ENCODE data around the gene ATG7. TPM values are rescaled to one million over a fixed set of nuclear protein-coding genes. Genes with fewer than 3 reads are reported as not detected.

ATG7 gene
- total RNA-seq, 5 donors from 2014 or later (not counting 1 experiment from before 2014, with no cell fraction given) = 29.0 to 39.3 (median 37.4) TPM

DNA sequence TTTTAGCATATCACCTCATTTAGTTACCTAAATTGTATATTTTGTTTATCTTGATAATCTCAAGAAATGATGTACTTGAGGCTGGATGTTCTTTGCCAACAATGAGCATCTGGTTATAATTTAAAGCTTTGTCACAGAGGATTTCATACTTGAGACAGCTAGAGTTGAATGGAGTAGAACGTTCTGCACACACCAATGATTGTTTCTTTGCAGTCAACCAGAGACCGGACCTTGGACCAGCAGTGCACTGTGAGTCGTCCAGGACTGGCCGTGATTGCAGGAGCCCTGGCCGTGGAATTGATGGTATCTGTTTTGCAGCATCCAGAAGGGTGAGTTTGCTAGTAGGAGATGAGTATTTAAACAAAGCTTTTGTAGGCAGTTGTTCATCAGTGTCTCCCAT, 90.4 kb downstream of the ATG7 start:
- ChIA-PET POLR2A (no interaction called here), CTCF (no interaction called here)
- Mint-ChIP-seq H3K27ac (no peak overlapping the region), H3K4me3 (no peak overlapping the region), H3K27me3 (no peaks in the 10 kb centered on the region), H3K4me1 (no peaks in the 10 kb centered on the region), H3K36me3 (peaks cover 74% of the 10 kb centered on the region), H3K9me3 (no peaks in the 10 kb centered on the region)
- Histone ChIP-seq H3K27me3 (replicated peaks in 1 of 2; ENCODE audit: control insufficient read depth in 2 of 2, extremely low read depth in 1 of 2, insufficient read depth in 2 of 2, low read length in 1 of 2) (no peaks in the 10 kb centered on the region), H3K4me1 (ENCODE audit: control insufficient read depth in 1 of 2, extremely low read depth in 1 of 2, insufficient read depth in 2 of 2, low read length in 2 of 2) (no peaks in the 10 kb centered on the region), H3K27ac (ENCODE audit: low read length) (no peak overlapping the region), H3K9me3 (no peaks in the 10 kb centered on the region), H3K4me3 (ENCODE audit: control insufficient read depth in 1 of 2, extremely low read depth in 1 of 2, low read length in 1 of 2) (no peak overlapping the region), H3K36me3 (ENCODE audit: control insufficient read depth in 2 of 2, extremely low read depth in 1 of 2, insufficient read depth in 1 of 2, low read length in 1 of 2) (peaks cover 11 to 85% of the 10 kb centered on the region in 2 donors)
- no peak for ATAC-seq (replicated peaks in 1 of 4)
- no peak for DNase-seq
- WGBS (ENCODE audit: insufficient coverage) = 93% methylated on average over 3 of the region's 5 CpGs

DNA sequence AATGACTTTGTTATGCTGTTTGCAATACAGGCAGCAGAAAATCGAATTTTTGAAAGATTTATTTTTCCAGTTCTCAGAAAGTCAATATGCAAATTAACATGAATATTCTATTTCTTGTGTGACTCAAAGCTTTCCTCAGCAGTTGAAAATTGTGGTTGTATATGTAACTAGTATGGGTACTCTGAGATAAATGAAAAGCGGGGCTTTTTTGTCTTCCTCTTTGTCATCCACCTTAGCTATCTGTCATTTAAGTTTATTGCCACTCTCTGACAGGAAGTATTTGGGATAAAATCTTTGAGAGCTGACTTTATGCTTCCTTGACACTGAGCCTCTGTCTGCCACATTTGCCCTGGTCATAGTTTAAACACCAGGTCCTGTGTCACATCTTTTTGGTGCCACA, 91.5 kb downstream of the ATG7 start:
- Mint-ChIP-seq H3K4me3 (no peak overlapping the region), H3K27ac (no peak overlapping the region), H3K27me3 (no peaks in the 10 kb centered on the region), H3K9me3 (no peaks in the 10 kb centered on the region), H3K4me1 (no peaks in the 10 kb centered on the region), H3K36me3 (peaks cover 69% of the 10 kb centered on the region)
- ChIA-PET CTCF (interaction anchor here in 1 of 2 donors (0.6 kb wide), 1 partner anchor 28 kb away, joined by 5 read pairs; no protein-coding TSS in a partner anchor), POLR2A (no interaction called here)
- H3K9me3 ChIP-seq = no peaks in the 10 kb centered on the region
- 20% methylated on average over 1 of the region's 2 CpGs for WGBS (ENCODE audit: insufficient coverage)
- DNase-seq (no peak), ATAC-seq (replicated peaks in 1 of 4) (no peak)
- H3K4me1 ChIP-seq (ENCODE audit: control insufficient read depth in 1 of 2, extremely low read depth in 1 of 2, insufficient read depth in 2 of 2, low read length in 2 of 2) = no peaks in the 10 kb centered on the region
- no peaks in the 10 kb centered on the region for H3K27me3 ChIP-seq (replicated peaks in 1 of 2; ENCODE audit: control insufficient read depth in 2 of 2, extremely low read depth in 1 of 2, insufficient read depth in 2 of 2, low read length in 1 of 2)
- H3K27ac ChIP-seq (ENCODE audit: low read length) = no peak overlapping the region
- H3K36me3 ChIP-seq (ENCODE audit: control insufficient read depth in 2 of 2, extremely low read depth in 1 of 2, insufficient read depth in 1 of 2, low read length in 1 of 2) = peaks cover 8 to 79% of the 10 kb centered on the region in 2 donors
- H3K4me3 ChIP-seq (ENCODE audit: control insufficient read depth in 1 of 2, extremely low read depth in 1 of 2, low read length in 1 of 2) = no peak overlapping the region

DNA sequence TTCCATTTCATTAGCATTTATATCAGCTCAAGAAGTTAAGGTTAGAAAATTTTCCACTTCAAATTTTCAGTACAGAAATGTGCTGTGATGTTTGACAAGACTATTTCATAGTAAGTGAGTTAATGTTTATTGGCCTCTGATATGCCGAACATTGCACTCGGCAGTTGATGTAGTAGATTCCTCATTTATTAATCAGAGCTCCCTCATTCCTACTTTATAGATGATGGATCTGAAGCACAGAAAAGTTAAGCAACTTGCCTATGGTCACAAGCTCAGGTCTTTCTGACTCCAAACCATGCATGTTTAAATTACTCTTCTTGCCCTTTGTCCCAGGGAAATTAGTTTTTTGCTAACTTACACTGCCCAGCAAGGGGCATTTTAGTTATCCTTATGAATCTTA, 92.0 kb downstream of the ATG7 start:
- Histone ChIP-seq H3K27me3 (replicated peaks in 1 of 2; ENCODE audit: control insufficient read depth in 2 of 2, extremely low read depth in 1 of 2, insufficient read depth in 2 of 2, low read length in 1 of 2) (no peaks in the 10 kb centered on the region), H3K36me3 (ENCODE audit: control insufficient read depth in 2 of 2, extremely low read depth in 1 of 2, insufficient read depth in 1 of 2, low read length in 1 of 2) (peaks cover 8 to 82% of the 10 kb centered on the region in 2 donors), H3K4me3 (ENCODE audit: control insufficient read depth in 1 of 2, extremely low read depth in 1 of 2, low read length in 1 of 2) (no peak overlapping the region), H3K9me3 (no peaks in the 10 kb centered on the region), H3K4me1 (ENCODE audit: control insufficient read depth in 1 of 2, extremely low read depth in 1 of 2, insufficient read depth in 2 of 2, low read length in 2 of 2) (no peaks in the 10 kb centered on the region), H3K27ac (ENCODE audit: low read length) (no peak overlapping the region)
- ATAC-seq (replicated peaks in 1 of 4) (no peak), DNase-seq (no peak)
- ChIA-PET POLR2A (no interaction called here), CTCF (no interaction called here)
- Mint-ChIP-seq H3K9me3 (no peaks in the 10 kb centered on the region), H3K27me3 (no peaks in the 10 kb centered on the region), H3K4me3 (no peak overlapping the region), H3K4me1 (no peaks in the 10 kb centered on the region), H3K27ac (no peak overlapping the region), H3K36me3 (peaks cover 68% of the 10 kb centered on the region)
- no CpG with 5 or more reads among the region's 2 CpGs for WGBS (ENCODE audit: insufficient coverage)

- Histone ChIP-seq H3K27me3 (replicated peaks in 1 of 2; ENCODE audit: control insufficient read depth in 2 of 2, extremely low read depth in 1 of 2, insufficient read depth in 2 of 2, low read length in 1 of 2) (no peaks in the 10 kb centered on the region), H3K4me1 (ENCODE audit: control insufficient read depth in 1 of 2, extremely low read depth in 1 of 2, insufficient read depth in 2 of 2, low read length in 2 of 2) (no peaks in the 10 kb centered on the region), H3K4me3 (ENCODE audit: control insufficient read depth in 1 of 2, extremely low read depth in 1 of 2, low read length in 1 of 2) (no peak overlapping the region), H3K36me3 (ENCODE audit: control insufficient read depth in 2 of 2, extremely low read depth in 1 of 2, insufficient read depth in 1 of 2, low read length in 1 of 2) (peaks cover 6 to 68% of the 10 kb centered on the region in 2 donors), H3K27ac (ENCODE audit: low read length) (no peak overlapping the region), H3K9me3 (no peaks in the 10 kb centered on the region)
- DNase-seq (no peak), ATAC-seq (replicated peaks in 1 of 4) (no peak)
- CTCF ChIA-PET = interaction anchor here in 1 of 2 donors (0.6 kb wide), 2 partner anchors 145 to 269 kb away, joined by 4 to 9 read pairs; no protein-coding TSS in a partner anchor
- Mint-ChIP-seq H3K9me3 (no peaks in the 10 kb centered on the region), H3K4me1 (no peaks in the 10 kb centered on the region), H3K36me3 (peaks cover 67% of the 10 kb centered on the region), H3K4me3 (no peak overlapping the region), H3K27ac (no peak overlapping the region), H3K27me3 (no peaks in the 10 kb centered on the region)
- POLR2A ChIA-PET = no interaction called here
- no CpG with 5 or more reads among the region's 2 CpGs for WGBS (ENCODE audit: insufficient coverage)
Observed at GRCh38 chr3:11367143-11367693, 95.0 kb downstream of the ATG7 start.

GRCh38 chr3:11370191-11370590, 98.0 kb downstream of the ATG7 start:
- Mint-ChIP-seq H3K36me3 (peaks cover 50% of the 10 kb centered on the region), H3K4me1 (no peaks in the 10 kb centered on the region), H3K27me3 (no peaks in the 10 kb centered on the region), H3K4me3 (no peak overlapping the region), H3K9me3 (no peaks in the 10 kb centered on the region), H3K27ac (no peak overlapping the region)
- H3K4me3 ChIP-seq (ENCODE audit: control insufficient read depth in 1 of 2, extremely low read depth in 1 of 2, low read length in 1 of 2) = no peak overlapping the region
- no peaks in the 10 kb centered on the region for H3K4me1 ChIP-seq (ENCODE audit: control insufficient read depth in 1 of 2, extremely low read depth in 1 of 2, insufficient read depth in 2 of 2, low read length in 2 of 2)
- H3K9me3 ChIP-seq = no peaks in the 10 kb centered on the region
- ChIA-PET CTCF (no interaction called here), POLR2A (interaction anchor here in 1 of 2 donors (0.6 kb wide), 1 partner anchor 13 kb away, joined by 6 read pairs; no protein-coding TSS in a partner anchor)
- no peak overlapping the region for H3K27ac ChIP-seq (ENCODE audit: low read length)
- H3K36me3 ChIP-seq (ENCODE audit: control insufficient read depth in 2 of 2, extremely low read depth in 1 of 2, insufficient read depth in 1 of 2, low read length in 1 of 2) = peaks cover 3 to 40% of the 10 kb centered on the region in 2 donors
- no peaks in the 10 kb centered on the region for H3K27me3 ChIP-seq (replicated peaks in 1 of 2; ENCODE audit: control insufficient read depth in 2 of 2, extremely low read depth in 1 of 2, insufficient read depth in 2 of 2, low read length in 1 of 2)
- ATAC-seq (replicated peaks in 1 of 4) = no peak
- 94% methylated on average over 3 of the region's 3 CpGs for WGBS (ENCODE audit: insufficient coverage)
- DNase-seq = no peak

DNA sequence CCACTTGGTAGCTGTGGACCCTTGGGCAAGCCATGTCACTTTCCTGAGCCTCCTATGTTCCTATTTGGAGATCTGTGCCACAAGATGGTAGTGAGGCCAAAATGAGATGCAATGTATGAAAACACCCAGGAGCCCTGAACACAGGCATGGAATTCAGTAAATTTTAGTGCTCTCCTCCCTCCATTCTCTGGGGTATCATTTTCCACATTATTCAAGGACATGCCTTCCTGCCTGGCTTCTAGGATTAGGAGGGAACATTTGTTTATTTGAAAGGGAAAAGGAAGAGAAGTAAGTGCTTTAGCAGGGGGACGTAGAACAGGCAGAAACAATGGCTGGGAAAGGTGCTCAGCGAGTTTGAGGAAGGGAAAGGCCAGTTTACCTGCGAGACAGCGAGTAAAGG, 98.8 kb downstream of the ATG7 start:
- no peaks in the 10 kb centered on the region for H3K4me1 ChIP-seq (ENCODE audit: control insufficient read depth in 1 of 2, extremely low read depth in 1 of 2, insufficient read depth in 2 of 2, low read length in 2 of 2)
- Mint-ChIP-seq H3K4me1 (no peaks in the 10 kb centered on the region), H3K4me3 (no peak overlapping the region), H3K27me3 (no peaks in the 10 kb centered on the region), H3K27ac (no peak overlapping the region), H3K36me3 (peaks cover 46% of the 10 kb centered on the region), H3K9me3 (no peaks in the 10 kb centered on the region)
- H3K9me3 ChIP-seq = no peaks in the 10 kb centered on the region
- H3K4me3 ChIP-seq (ENCODE audit: control insufficient read depth in 1 of 2, extremely low read depth in 1 of 2, low read length in 1 of 2) = no peak overlapping the region
- WGBS (ENCODE audit: insufficient coverage) = 96% methylated on average over 4 of the region's 4 CpGs
- H3K27me3 ChIP-seq (replicated peaks in 1 of 2; ENCODE audit: control insufficient read depth in 2 of 2, extremely low read depth in 1 of 2, insufficient read depth in 2 of 2, low read length in 1 of 2) = no peaks in the 10 kb centered on the region
- CTCF ChIA-PET = no interaction called here
- ATAC-seq (replicated peaks in 1 of 4) = no peak
- POLR2A ChIA-PET = no interaction called here
- H3K36me3 ChIP-seq (ENCODE audit: control insufficient read depth in 2 of 2, extremely low read depth in 1 of 2, insufficient read depth in 1 of 2, low read length in 1 of 2) = peaks cover 3 to 33% of the 10 kb centered on the region in 2 donors
- H3K27ac ChIP-seq (ENCODE audit: low read length) = no peak overlapping the region
- DNase-seq = no peak

DNA sequence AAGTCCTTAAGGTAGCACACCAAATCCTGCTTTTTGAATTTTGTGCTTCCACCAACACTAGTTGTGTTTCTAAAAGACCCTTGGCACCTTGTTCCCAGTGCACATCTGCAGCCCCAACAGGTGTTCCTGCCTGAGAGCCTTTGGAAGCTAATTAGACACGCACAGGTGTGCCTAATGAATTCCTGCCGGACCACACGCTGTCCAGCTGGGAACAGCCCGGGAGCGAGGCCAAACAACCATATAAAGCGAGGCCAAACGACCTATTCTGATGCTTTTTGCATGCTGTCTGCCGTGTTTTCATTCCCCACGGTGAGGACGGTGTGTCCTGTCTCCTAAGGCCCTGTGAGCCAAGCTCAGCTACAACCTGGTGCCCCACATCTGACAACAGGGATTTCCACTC, 99.5 kb downstream of the ATG7 start:
- POLR2A ChIA-PET = no interaction called here
- peaks cover 45% of the 10 kb centered on the region for H3K36me3 Mint-ChIP-seq

More for the DNA sequence above, 99.5 kb downstream of the ATG7 start:
- no peaks in the 10 kb centered on the region for H3K4me1 Mint-ChIP-seq
- H3K36me3 ChIP-seq (ENCODE audit: control insufficient read depth in 2 of 2, extremely low read depth in 1 of 2, insufficient read depth in 1 of 2, low read length in 1 of 2) = peaks cover 3 to 26% of the 10 kb centered on the region in 2 donors
- 97% methylated on average over 10 of the region's 10 CpGs for WGBS (ENCODE audit: insufficient coverage)
- H3K9me3 Mint-ChIP-seq = no peaks in the 10 kb centered on the region
- H3K4me3 ChIP-seq (ENCODE audit: control insufficient read depth in 1 of 2, extremely low read depth in 1 of 2, low read length in 1 of 2) = no peak overlapping the region
- H3K27ac ChIP-seq (ENCODE audit: low read length) = no peak overlapping the region
- no peak overlapping the region for H3K4me3 Mint-ChIP-seq
- no peaks in the 10 kb centered on the region for H3K9me3 ChIP-seq
- ATAC-seq (replicated peaks in 1 of 4) (no peak), DNase-seq (no peak)
- H3K27me3 ChIP-seq (replicated peaks in 1 of 2; ENCODE audit: control insufficient read depth in 2 of 2, extremely low read depth in 1 of 2, insufficient read depth in 2 of 2, low read length in 1 of 2) = no peaks in the 10 kb centered on the region
- no peaks in the 10 kb centered on the region for H3K27me3 Mint-ChIP-seq
- CTCF ChIA-PET = interaction anchor here in 1 of 2 donors (0.7 kb wide), 1 partner anchor 22 kb away, joined by 3 read pairs; no protein-coding TSS in a partner anchor
- no peaks in the 10 kb centered on the region for H3K4me1 ChIP-seq (ENCODE audit: control insufficient read depth in 1 of 2, extremely low read depth in 1 of 2, insufficient read depth in 2 of 2, low read length in 2 of 2)
- H3K27ac Mint-ChIP-seq = no peak overlapping the region

Measured in T-cell (primary cell).